ENCODE measurements around the gene PKD2.

DNA sequence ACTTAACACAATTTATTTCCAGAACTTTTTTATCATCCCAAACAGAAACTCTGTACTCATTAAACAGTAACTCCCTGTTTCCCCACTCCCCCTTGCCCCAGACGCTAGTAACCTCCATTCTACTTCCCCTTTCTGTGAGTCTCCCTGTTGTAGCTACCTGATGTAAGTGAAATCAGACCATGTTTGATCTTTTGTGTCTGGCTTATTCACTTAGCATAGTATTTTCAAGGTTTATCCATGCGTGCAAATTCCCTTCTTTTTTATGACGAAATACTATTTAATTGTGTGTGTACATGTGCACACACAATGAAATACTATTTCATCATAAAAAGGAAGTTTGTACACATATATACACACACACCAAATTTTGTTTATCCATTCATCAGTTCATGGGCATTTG, 5.2 kb downstream of the PKD2 start:
- TF ChIP-seq POLR2A (IDR thresholded peaks at IDR 0.05; ENCODE audit: low read length) (no peak), GATA1 (IDR thresholded peaks at IDR 0.05; ENCODE audit: low read depth, low read length) (no peak)

All from erythroblast (primary cell).